Fibroblast of villous mesenchyme (primary cell): ENCODE results near the gene PAN3. TPM values are rescaled to one million over a fixed set of nuclear protein-coding genes. Genes with fewer than 3 reads are reported as not detected.

Experiments
- DNase-seq: peaks from one replicate; pipeline ENCODE4 v3.0.0-alpha.2; 2010; ENCODE audit warnings: low read depth
- H3K4me3 ChIP-seq: 2 replicates; pipeline ENCODE4 v1.5.1; 2011; ENCODE audit warnings: low read depth, mild to moderate bottlenecking, low read length
- CTCF ChIP-seq: IDR thresholded peaks from 2 replicates; pipeline ENCODE4 v1.5.1; 2012; ENCODE audit warnings: low read depth, mild to moderate bottlenecking, low read length; ENCODE audit not compliant: insufficient read depth
- total RNA-seq: library from RNA; depleted of rRNA; stranded (reverse); fragments of >200 nt; gene quantifications from 2 replicates; pipeline ENCODE4 v1.2.3, GENCODE V29; 2012

The PAN3 gene
- total RNA-seq, 1 donor = 19.9 TPM

DNA sequence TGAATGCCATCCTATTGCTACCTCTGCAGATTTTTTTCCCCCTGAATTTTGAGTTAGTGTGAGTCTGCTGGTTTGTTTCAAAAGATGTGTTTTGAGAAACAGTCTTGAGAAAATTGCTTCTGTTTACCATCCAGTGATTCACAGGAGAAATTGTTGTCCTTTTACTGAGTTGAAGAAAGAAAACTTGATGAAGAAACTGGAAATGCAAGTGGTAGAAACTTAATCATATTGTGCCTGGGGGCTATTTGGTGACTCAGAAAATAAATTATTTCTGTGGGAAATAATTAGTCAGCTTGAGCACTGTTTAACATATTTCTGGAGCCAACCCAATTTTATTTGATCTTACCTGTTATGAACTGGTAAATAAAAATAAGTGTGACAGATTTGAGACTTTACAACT is 35.4 kb downstream of the PAN3 start:
- no peak for TF ChIP-seq CTCF
- peak; percentile 57 for DNase-seq
- H3K4me3 ChIP-seq = no peak overlapping the region

DNA sequence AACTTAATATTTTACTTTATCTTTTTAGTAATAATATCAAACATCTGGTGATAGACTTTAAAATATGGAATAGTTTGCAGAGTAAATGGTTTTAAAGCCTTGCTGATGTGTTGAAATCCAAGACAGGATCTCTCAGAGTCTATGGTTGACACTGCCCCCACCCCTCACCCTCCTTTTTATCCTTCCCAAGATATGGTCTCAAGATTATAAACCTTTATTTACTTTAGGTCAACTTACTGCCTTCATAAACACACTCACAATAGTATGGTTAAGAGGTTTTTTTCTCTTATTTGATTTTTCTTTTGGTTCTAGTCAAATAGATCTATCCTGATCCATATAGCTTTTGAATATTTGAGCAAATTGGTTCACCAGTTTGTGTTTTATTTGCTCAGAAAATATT is 39.0 kb downstream of the PAN3 start:
- no peak overlapping the region for H3K4me3 ChIP-seq
- TF ChIP-seq CTCF = no peak
- no peak for DNase-seq

- DNase-seq = no peak
- no peak for TF ChIP-seq CTCF
- no peak overlapping the region for H3K4me3 ChIP-seq
Measured at GRCh38 chr13:28177877-28178276, 39.5 kb downstream of the PAN3 start.

GRCh38 chr13:28179974-28180373 is 41.6 kb downstream of the PAN3 start:
- TF ChIP-seq CTCF = no peak
- H3K4me3 ChIP-seq = no peak overlapping the region
- no peak for DNase-seq

GRCh38 chr13:28181413-28181812 is 43.1 kb downstream of the PAN3 start:
- peak; percentile 58 for DNase-seq
- H3K4me3 ChIP-seq = no peak overlapping the region
- TF ChIP-seq CTCF = no peak

GRCh38 chr13:28185256-28185655 is 46.9 kb downstream of the PAN3 start:
- TF ChIP-seq CTCF = no peak
- H3K4me3 ChIP-seq = no peak overlapping the region
- DNase-seq = no peak

GRCh38 chr13:28199089-28199488 is 60.7 kb downstream of the PAN3 start:
- DNase-seq = no peak
- no peak overlapping the region for H3K4me3 ChIP-seq
- TF ChIP-seq CTCF = no peak
